Peyer's patch (tissue), 4 donors: Measurements from ENCODE around the gene MSH5. TPM values are rescaled to one million over a fixed set of nuclear protein-coding genes. Genes with fewer than 3 reads are reported as not detected.
"Not testable (repeated sequence)": the region's sequence is repeated elsewhere in the genome, so short reads cannot be mapped to it uniquely, and the experiment has no call there.

ENCODE experiments used
- DNase-seq, 3 donors: peaks; one replicate each; pipeline ENCODE4 v3.0.0-alpha.2; 2017 to 2019
- H3K27ac ChIP-seq, 4 donors: fragments of 200-600 bp; sonication (generic); one replicate each; pipeline ENCODE4 v1.5.1; 2016 to 2019
- H3K27me3 ChIP-seq, 2 donors: fragments of 200-600 bp; sonication (generic); one replicate each; pipeline ENCODE4 v1.5.1; 2019
- H3K36me3 ChIP-seq, 3 donors: fragments of 200-600 bp; sonication (generic); one replicate each; pipeline ENCODE4 v1.5.1; 2016 to 2019
- H3K4me1 ChIP-seq, 4 donors: fragments of 200-600 bp; sonication (generic); one replicate each; pipeline ENCODE4 v1.5.1; 2016 to 2019
- H3K4me3 ChIP-seq, 4 donors: fragments of 200-600 bp; sonication (generic); 1 replicate in 3 of 4; 2 replicates in 1 of 4; pipeline ENCODE4 v1.5.1; 2016 to 2019; ENCODE audit warnings: mild to moderate bottlenecking in 1 of 4
- H3K9me3 ChIP-seq, 4 donors: fragments of 200-600 bp; sonication (generic); one replicate each; pipeline ENCODE4 v1.5.1; 2016 to 2019; ENCODE audit warnings: mild to moderate bottlenecking in 1 of 4
- CTCF ChIP-seq, 6 experiments: fragments of 450-650 bp in 4 of 6; fragments of 200-600 bp in 2 of 6; sonication (generic) in 1 of 6; IDR thresholded peaks; one replicate each; pipeline ENCODE4 v1.5.1; 2017 to 2019; ENCODE audit warnings: antibody characterized with exemption in 6 of 6, mild to moderate bottlenecking in 3 of 6, moderate library complexity in 1 of 6
- POLR2A ChIP-seq, 2 donors: fragments of 450-650 bp; IDR thresholded peaks; one replicate each; pipeline ENCODE4 v1.5.1; 2017; ENCODE audit warnings: antibody characterized with exemption in 2 of 2, mild to moderate bottlenecking in 2 of 2, moderate library complexity in 2 of 2
- small RNA-seq, 2 donors: library from RNA; depleted of rRNA; stranded (forward); fragments of <200 nt; gene quantifications; one replicate each; pipeline ENCODE3, GENCODE V24; 2016
- total RNA-seq, 4 donors: library from RNA; depleted of rRNA; stranded (reverse); fragments of >200 nt; gene quantifications; one replicate each; pipeline ENCODE4 v1.1.0, GENCODE V29; 2016

Gene MSH5
- total RNA-seq, 4 donors from 2014 or later = 21.4 to 72.6 (median 46.1) TPM

- no peak for TF ChIP-seq POLR2A (IDR thresholded peaks at IDR 0.05)
- H3K9me3 ChIP-seq = no peaks in the 10 kb centered on the region
- no peaks in the 10 kb centered on the region for H3K27me3 ChIP-seq
- peaks cover 0 to 13% (median 0%) of the 10 kb centered on the region in 4 donors for H3K4me1 ChIP-seq
- DNase-seq = peak in 1 of 3 donors; percentile 25
- peaks cover 0 to 7% (median 0%) of the 10 kb centered on the region in 3 donors for H3K36me3 ChIP-seq
- peak overlapping the region; percentile 54 to 63 (median 58) for H3K4me3 ChIP-seq
- H3K27ac ChIP-seq = peak overlapping the region; percentile 82 to 93 (median 90)
These were observed 66.2 kb downstream of the MSH5 start for GRCh38 chr6:31805939-31806469.

GRCh38 chr6:31806470-31807272, 66.9 kb downstream of the MSH5 start, which contains the start of gene LSM2:
LSM2 (minus strand) TSS chr6:31806966; CDS start chr6:31806757, 209 bp downstream.
- peak; percentile 1 to 44 (median 16) for TF ChIP-seq CTCF (IDR thresholded peaks at IDR 0.05)
- peak; percentile 77 to 86 for TF ChIP-seq POLR2A (IDR thresholded peaks at IDR 0.05)
- peak within 1 kb of the TSS; percentile 82 to 93 (median 90) for H3K27ac ChIP-seq
- peaks cover 0 to 7% (median 0%) of the 10 kb centered on the region in 3 donors for H3K36me3 ChIP-seq
- H3K27me3 ChIP-seq = no peaks in the 10 kb centered on the region
- no peaks in the 10 kb centered on the region for H3K9me3 ChIP-seq
- peak; percentile 97 to 99 (median 98) for DNase-seq
- H3K4me3 ChIP-seq = peak within 1 kb of the TSS; percentile 54 to 63 (median 58)
- H3K4me1 ChIP-seq = peaks cover 0 to 13% (median 0%) of the 10 kb centered on the region in 4 donors

GRCh38 chr6:31808599-31808998, 68.8 kb downstream of the MSH5 start:
- not testable (repeated sequence) for H3K27ac ChIP-seq, H3K27me3 ChIP-seq, DNase-seq, H3K36me3 ChIP-seq, H3K9me3 ChIP-seq, H3K4me3 ChIP-seq
- H3K4me1 ChIP-seq = peaks cover 0 to 18% (median 0%) of the 10 kb centered on the region in 4 donors

GRCh38 chr6:31811645-31812044, 71.8 kb downstream of the MSH5 start:
- peak in 1 of 3 donors; percentile 33 for DNase-seq
- H3K27ac ChIP-seq = no peak overlapping the region
- no peaks in the 10 kb centered on the region for H3K27me3 ChIP-seq
- no peak for TF ChIP-seq POLR2A (IDR thresholded peaks at IDR 0.05)
- TF ChIP-seq CTCF (IDR thresholded peaks at IDR 0.05) = no peak
- peaks cover 0 to 16% (median 0%) of the 10 kb centered on the region in 4 donors for H3K4me1 ChIP-seq
- H3K4me3 ChIP-seq = no peak overlapping the region
- H3K9me3 ChIP-seq = no peaks in the 10 kb centered on the region
- no peaks in the 10 kb centered on the region for H3K36me3 ChIP-seq

Small RNA genes lying within 50 kb of the gene (small RNA-seq; reads per million reads assigned to genes)
- gene LY6G6D (0 reads per million in 2 donors), gene MIR4646 (0 to 0.47 reads per million in 2 donors), gene MSH5-SAPCD1 (0 reads per million in 2 donors), gene RF00019 (0 reads per million in 2 donors), gene RNU6-850P (0 reads per million in 2 donors), gene SAPCD1 (0 reads per million in 2 donors)

Other genes starting within 250 kb of the MSH5 start
- 1 to 10 TPM; 4.7 to 9.9 (median 8.0) TPM for gene MICB, start 241.9 kb upstream of the MSH5 start, total RNA-seq
- not detected for gene MCCD1, start 211.0 kb upstream of the MSH5 start, total RNA-seq
- gene DDX39B, start 198.0 kb upstream of the MSH5 start, total RNA-seq = 1,000 to 10,000 TPM in 1 of 4 donors, 100 to 1,000 TPM in 3; 161 to 1,087 (median 280) TPM
- not detected for gene ATP6V1G2, start 193.4 kb upstream of the MSH5 start, total RNA-seq
- gene NFKBIL1, start 192.4 kb upstream of the MSH5 start, total RNA-seq = 10 to 100 TPM; 20.0 to 34.5 (median 30.1) TPM
- gene LTA, start 167.7 kb upstream of the MSH5 start, total RNA-seq = not detected
- gene TNF, start 164.4 kb upstream of the MSH5 start, total RNA-seq = 1 to 10 TPM in 1 of 4 donors, under 1 TPM in 1, not detected in 2; 0.67 to 3.4 TPM
- gene LTB, start 157.6 kb upstream of the MSH5 start, total RNA-seq = 10 to 100 TPM in 1 of 4 donors, not detected in 3; 14.9 TPM
- 10 to 100 TPM in 1 of 4 donors, 1 to 10 TPM in 1, not detected in 2; 2.5 to 11.6 TPM for gene LST1, start 153.7 kb upstream of the MSH5 start, total RNA-seq
- gene NCR3, start 147.0 kb upstream of the MSH5 start, total RNA-seq = not detected
- 100 to 1,000 TPM in 1 of 4 donors, 10 to 100 TPM in 1, 1 to 10 TPM in 2; 6.1 to 112 (median 11.2) TPM for gene AIF1, start 124.8 kb upstream of the MSH5 start, total RNA-seq
- gene PRRC2A, start 119.3 kb upstream of the MSH5 start, total RNA-seq = 100 to 1,000 TPM in 3 of 4 donors, 10 to 100 TPM in 1; 67.1 to 133 (median 126) TPM
- gene BAG6, start 87.3 kb upstream of the MSH5 start, total RNA-seq = 100 to 1,000 TPM; 242 to 421 (median 323) TPM
- gene APOM, start 84.1 kb upstream of the MSH5 start, total RNA-seq = 10 to 100 TPM in 3 of 4 donors, not detected in 1; 10.0 to 34.9 (median 10.9) TPM
- gene C6orf47, start 79.2 kb upstream of the MSH5 start, total RNA-seq = 10 to 100 TPM; 26.4 to 46.7 (median 37.2) TPM
- 10 to 100 TPM; 29.4 to 63.5 (median 41.9) TPM for gene GPANK1, start 75.0 kb upstream of the MSH5 start, total RNA-seq
- 100 to 1,000 TPM; 209 to 243 (median 227) TPM for gene CSNK2B, start 73.9 kb upstream of the MSH5 start, total RNA-seq
- 10 to 100 TPM in 3 of 4 donors, 1 to 10 TPM in 1; 7.2 to 25.6 (median 19.7) TPM for gene LY6G5B, start 70.0 kb upstream of the MSH5 start, total RNA-seq
- gene LY6G5C, start 58.9 kb upstream of the MSH5 start, total RNA-seq = not detected
- gene ABHD16A, start 36.7 kb upstream of the MSH5 start, total RNA-seq = 10 to 100 TPM; 44.1 to 92.6 (median 63.1) TPM
- not detected for gene LY6G6F, start 33.1 kb upstream of the MSH5 start, total RNA-seq
- gene LY6G6D, start 24.7 kb upstream of the MSH5 start, total RNA-seq = not detected
- not detected for gene LY6G6C, start 18.3 kb upstream of the MSH5 start, total RNA-seq
- gene MPIG6B, start 16.6 kb upstream of the MSH5 start, total RNA-seq = not detected
- 100 to 1,000 TPM in 1 of 4 donors, 10 to 100 TPM in 3; 25.6 to 136 (median 53.3) TPM for gene DDAH2, start 10.7 kb upstream of the MSH5 start, total RNA-seq
- 100 to 1,000 TPM; 207 to 307 (median 270) TPM for gene CLIC1, start 3.5 kb upstream of the MSH5 start, total RNA-seq
- 10 to 100 TPM in 1 of 4 donors, 1 to 10 TPM in 3; 6.6 to 10.3 (median 9.5) TPM for gene SAPCD1, start 22.7 kb downstream of the MSH5 start, total RNA-seq
- gene VWA7, start 37.3 kb downstream of the MSH5 start, total RNA-seq = 10 to 100 TPM in 3 of 4 donors, not detected in 1; 16.8 to 26.0 (median 19.7) TPM
- gene VARS1, start 55.7 kb downstream of the MSH5 start, total RNA-seq = 10 to 100 TPM; 33.9 to 53.6 (median 44.7) TPM
- 10 to 100 TPM; 11.8 to 42.9 (median 19.1) TPM for gene LSM2, start 67.0 kb downstream of the MSH5 start, total RNA-seq
- gene HSPA1L, start 75.3 kb downstream of the MSH5 start, total RNA-seq = 1 to 10 TPM in 2 of 4 donors, under 1 TPM in 1, not detected in 1; 0.88 to 1.7 (median 1.5) TPM
- 100 to 1,000 TPM in 1 of 4 donors, 10 to 100 TPM in 3; 38.1 to 123 (median 67.0) TPM for gene HSPA1A, start 75.5 kb downstream of the MSH5 start, total RNA-seq
- gene HSPA1B, start 87.7 kb downstream of the MSH5 start, total RNA-seq = 100 to 1,000 TPM in 3 of 4 donors, 10 to 100 TPM in 1; 85.7 to 199 (median 146) TPM
- 100 to 1,000 TPM in 1 of 4 donors, 10 to 100 TPM in 3; 11.6 to 100 (median 81.8) TPM for gene NEU1, start 122.8 kb downstream of the MSH5 start, total RNA-seq
- 100 to 1,000 TPM in 3 of 4 donors, 10 to 100 TPM in 1; 64.4 to 508 (median 436) TPM for gene SLC44A4, start 139.0 kb downstream of the MSH5 start, total RNA-seq
- 10 to 100 TPM; 25.0 to 75.1 (median 50.6) TPM for gene EHMT2, start 157.7 kb downstream of the MSH5 start, total RNA-seq
- gene ZBTB12, start 162.1 kb downstream of the MSH5 start, total RNA-seq = 1 to 10 TPM in 3 of 4 donors, not detected in 1; 1.0 to 5.0 (median 1.9) TPM
- 10 to 100 TPM; 15.3 to 63.2 (median 38.4) TPM for gene C2, start 187.7 kb downstream of the MSH5 start, total RNA-seq
- 100 to 1,000 TPM in 1 of 4 donors, 10 to 100 TPM in 3; 23.1 to 183 (median 89.9) TPM for gene CFB, start 206.1 kb downstream of the MSH5 start, total RNA-seq
- gene NELFE, start 219.0 kb downstream of the MSH5 start, total RNA-seq = 10 to 100 TPM; 45.4 to 59.7 (median 50.2) TPM
- gene SKIC2, start 219.2 kb downstream of the MSH5 start, total RNA-seq = 100 to 1,000 TPM in 2 of 4 donors, 10 to 100 TPM in 2; 81.3 to 130 (median 107) TPM
- 10 to 100 TPM; 15.1 to 47.9 (median 24.1) TPM for gene DXO, start 232.1 kb downstream of the MSH5 start, total RNA-seq
- gene C4A, start 242.1 kb downstream of the MSH5 start, total RNA-seq = 10 to 100 TPM; 13.7 to 56.9 (median 20.8) TPM